ENCODE measurements around the gene GPATCH1.

DNA sequence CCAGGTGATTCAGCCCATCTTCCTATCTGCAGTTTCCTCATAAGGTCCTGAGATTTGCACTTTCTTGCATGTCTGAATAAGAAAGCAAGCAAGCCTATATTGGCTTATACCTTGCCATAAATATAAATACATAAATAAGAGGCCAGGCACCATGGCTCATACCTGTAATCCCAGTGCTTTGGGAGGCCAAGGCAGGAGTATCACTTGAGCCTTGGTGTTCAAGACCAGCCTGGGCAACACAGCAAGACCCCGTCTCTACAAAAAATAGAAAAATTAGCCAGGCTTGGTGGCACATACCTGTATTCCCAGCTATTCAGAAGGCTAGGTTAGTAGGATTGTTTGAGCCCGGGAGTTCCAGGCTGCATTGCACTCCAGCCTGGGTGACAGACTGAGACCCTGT, 5.5 kb upstream of the GPATCH1 start:
- TF ChIP-seq, protein P1, sequence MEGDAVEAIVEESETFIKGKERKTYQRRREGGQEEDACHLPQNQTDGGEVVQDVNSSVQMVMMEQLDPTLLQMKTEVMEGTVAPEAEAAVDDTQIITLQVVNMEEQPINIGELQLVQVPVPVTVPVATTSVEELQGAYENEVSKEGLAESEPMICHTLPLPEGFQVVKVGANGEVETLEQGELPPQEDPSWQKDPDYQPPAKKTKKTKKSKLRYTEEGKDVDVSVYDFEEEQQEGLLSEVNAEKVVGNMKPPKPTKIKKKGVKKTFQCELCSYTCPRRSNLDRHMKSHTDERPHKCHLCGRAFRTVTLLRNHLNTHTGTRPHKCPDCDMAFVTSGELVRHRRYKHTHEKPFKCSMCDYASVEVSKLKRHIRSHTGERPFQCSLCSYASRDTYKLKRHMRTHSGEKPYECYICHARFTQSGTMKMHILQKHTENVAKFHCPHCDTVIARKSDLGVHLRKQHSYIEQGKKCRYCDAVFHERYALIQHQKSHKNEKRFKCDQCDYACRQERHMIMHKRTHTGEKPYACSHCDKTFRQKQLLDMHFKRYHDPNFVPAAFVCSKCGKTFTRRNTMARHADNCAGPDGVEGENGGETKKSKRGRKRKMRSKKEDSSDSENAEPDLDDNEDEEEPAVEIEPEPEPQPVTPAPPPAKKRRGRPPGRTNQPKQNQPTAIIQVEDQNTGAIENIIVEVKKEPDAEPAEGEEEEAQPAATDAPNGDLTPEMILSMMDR (conservative IDR thresholded peaks at IDR 0.05; ENCODE audit: low read depth, low read length), result no peak
- TF ChIP-seq EZH2 (IDR thresholded peaks at IDR 0.05; ENCODE audit: borderline replicate concordance, low read depth, low read length, poor library complexity, severe bottlenecking), result no peak
